HCT116 (cell line): Measurements from ENCODE around the gene ACADS. TPM values are rescaled to one million over a fixed set of nuclear protein-coding genes. Genes with fewer than 3 reads are reported as not detected.

ENCODE experiments used
- ATAC-seq: fragments of 200-7000 bp; cut with Tn5 transposase; 2 replicates; pipeline ENCODE4 v1.9.1; 2020; ENCODE audit warnings: mild to moderate bottlenecking, moderate library complexity
- BruUV-seq: library from RNA; stranded (reverse); fragments of 400-500 nt; replicated peaks from 2 replicates; lab custom pipeline; 2021; lab: Mats Ljungman, UMichigan
- CTCF ChIA-PET: fragments of 300-600 bp; sonication (Branson Sonifier 250); formaldehyde crosslinking; loops from one replicate; lab custom pipeline; 2021; ENCODE audit warnings: antibody characterized with exemption; lab: Charles Lee
- POLR2A ChIA-PET: fragments of 300-600, 350-600 bp; sonication (Branson Sonifier 250); formaldehyde crosslinking; loops from one replicate; lab custom pipeline; 2021; ENCODE audit warnings: antibody characterized with exemption; lab: Charles Lee
- RAD21 ChIA-PET, 2 experiments: fragments of 300-600 bp; sonication (Branson Sonifier 250); formaldehyde crosslinking; loops; one replicate each; lab custom pipeline; 2023; ENCODE audit warnings: low total read pairs in 2 of 2; ENCODE audit not compliant: uncharacterized antibody in 2 of 2, unreplicated experiment in 2 of 2, low non-redundant PET in 1 of 2; lab: Charles Lee
- DNase-seq: peaks from one replicate; pipeline ENCODE4 v3.0.0-alpha.2; 2010; ENCODE audit warnings: low read depth, low spot score
- H2AFZ ChIP-seq: fragments of 200-600 bp; shearing (Covaris generic), sonication (generic); 2 replicates; pipeline ENCODE4 v1.6.1; 2017; ENCODE audit warnings: low read depth, mixed run types, mixed read lengths, antibody characterized with exemption, low read length; ENCODE audit not compliant: poor library complexity, severe bottlenecking
- H3K27ac ChIP-seq: 2 replicates; pipeline ENCODE4 v1.5.1; 2012; ENCODE audit warnings: low read depth, low read length
- H3K27me3 ChIP-seq: fragments of 200-600 bp; sonication (generic); 2 replicates; pipeline ENCODE4 v1.6.1; 2016; ENCODE audit warnings: mixed run types, low read length, mixed read lengths; ENCODE audit not compliant: insufficient read depth
- H3K36me3 ChIP-seq, 2 experiments: fragments of 200-500 bp in 1 of 2; fragments of 200-600 bp in 1 of 2; sonication (Bioruptor generic) in 1 of 2; sonication (generic) in 1 of 2; 2 replicates each; pipeline versions ENCODE4 v1.5.1 to v1.6.1; 2014 to 2016; ENCODE audit warnings: low read length in 2 of 2, inconsistent platforms in 1 of 2, mixed read lengths in 1 of 2, mixed run types in 1 of 2; ENCODE audit not compliant: insufficient read depth in 2 of 2, control insufficient read depth in 1 of 2
- H3K4me1 ChIP-seq, 2 experiments: fragments of 200-600 bp in 1 of 2; sonication (generic) in 1 of 2; 2 replicates each; pipeline versions ENCODE4 v1.5.1 to v1.6.1; 2012 to 2017; ENCODE audit warnings: low read length in 2 of 2, inconsistent platforms in 1 of 2, mild to moderate bottlenecking in 1 of 2, mixed read lengths in 1 of 2, mixed run types in 1 of 2, moderate library complexity in 1 of 2; ENCODE audit not compliant: insufficient read depth in 2 of 2, control insufficient read depth in 1 of 2
- H3K4me2 ChIP-seq: fragments of 200-600 bp; sonication (generic); 2 replicates; pipeline ENCODE4 v1.6.1; 2017; ENCODE audit warnings: mixed run types, low read length, mixed read lengths
- H3K4me3 ChIP-seq, 2 experiments: fragments of 200-600 bp in 1 of 2; sonication (generic) in 1 of 2; replicated peaks in 1 of 2; 2 replicates each; pipeline ENCODE4 v1.5.1; 2011 to 2016; ENCODE audit warnings: low read length in 2 of 2, control low read depth in 1 of 2, low read depth in 1 of 2, mild to moderate bottlenecking in 1 of 2, mixed read lengths in 1 of 2, mixed run types in 1 of 2
- H3K79me2 ChIP-seq: fragments of 200-600 bp; sonication (generic); 2 replicates; pipeline ENCODE4 v1.6.1; 2017; ENCODE audit warnings: mild to moderate bottlenecking, mixed run types, low read length, moderate library complexity, mixed read lengths; ENCODE audit not compliant: insufficient read depth
- H3K9ac ChIP-seq: fragments of 200-600 bp; sonication (generic); 2 replicates; pipeline ENCODE4 v1.6.1; 2016; ENCODE audit warnings: low read length, mixed read lengths
- H3K9me2 ChIP-seq: fragments of 200-600 bp; sonication (generic), shearing (Covaris generic); 2 replicates; pipeline ENCODE4 v1.6.1; 2017; ENCODE audit warnings: mixed run types, mild to moderate bottlenecking, moderate library complexity; ENCODE audit not compliant: insufficient read depth
- H3K9me3 ChIP-seq, 2 experiments: fragments of 200-500 bp in 1 of 2; fragments of 200-600 bp in 1 of 2; sonication (Bioruptor generic) in 1 of 2; sonication (generic) in 1 of 2; 2 replicates each; pipeline ENCODE4 v1.6.1; 2014 to 2017; ENCODE audit warnings: low read length in 2 of 2, mixed read lengths in 2 of 2, inconsistent platforms in 1 of 2, low read depth in 1 of 2, mild to moderate bottlenecking in 1 of 2, mixed run types in 1 of 2, moderate library complexity in 1 of 2; ENCODE audit not compliant: control insufficient read depth in 1 of 2, insufficient read depth in 1 of 2
- H4K20me1 ChIP-seq: fragments of 200-600 bp; sonication (generic), shearing (Covaris generic); 2 replicates; pipeline ENCODE4 v1.6.1; 2017; ENCODE audit warnings: mixed run types, mild to moderate bottlenecking, moderate library complexity; ENCODE audit not compliant: insufficient read depth
- CBX3 ChIP-seq: IDR thresholded peaks from 2 replicates; pipeline ENCODE4 v1.6.1; 2012; ENCODE audit warnings: low read depth
- CEBPB ChIP-seq: IDR thresholded peaks from 2 replicates; pipeline ENCODE4 v1.6.1; 2012; ENCODE audit warnings: low read depth
- EGR1 ChIP-seq: IDR thresholded peaks from 2 replicates; pipeline ENCODE4 v1.6.1; 2012; ENCODE audit warnings: low read depth
- ELF1 ChIP-seq: IDR thresholded peaks from 2 replicates; pipeline ENCODE4 v1.6.1; 2012; ENCODE audit warnings: low read depth, borderline replicate concordance
- EZH2 ChIP-seq: fragments of 200-600 bp; sonication (generic); IDR thresholded peaks from 2 replicates; pipeline ENCODE4 v1.6.1; 2017; ENCODE audit warnings: antibody characterized with exemption, mixed run types
- EZH2phosphoT487 ChIP-seq: fragments of 200-600 bp; IDR thresholded peaks from 2 replicates; pipeline ENCODE4 v1.6.1; 2018; ENCODE audit warnings: antibody characterized with exemption, borderline replicate concordance
- JUND ChIP-seq: IDR thresholded peaks from 2 replicates; pipeline ENCODE4 v1.6.1; 2012
- MAX ChIP-seq: IDR thresholded peaks from 2 replicates; pipeline ENCODE4 v1.6.1; 2012
- POLR2A ChIP-seq: IDR thresholded peaks from 2 replicates; pipeline ENCODE4 v1.7.0; 2011; ENCODE audit warnings: borderline replicate concordance; ENCODE audit not compliant: insufficient read depth, insufficient read length; ENCODE audit errors: extremely low read depth
- POLR2AphosphoS5 ChIP-seq: IDR thresholded peaks from 2 replicates; pipeline ENCODE4 v1.6.1; 2011; ENCODE audit warnings: mild to moderate bottlenecking, low read depth, low read length, moderate library complexity
- REST ChIP-seq: IDR thresholded peaks from 2 replicates; pipeline ENCODE4 v1.6.1; 2012; ENCODE audit warnings: low read depth
- SIN3A ChIP-seq: IDR thresholded peaks from 2 replicates; pipeline ENCODE4 v1.6.1; 2012; ENCODE audit warnings: low read depth
- SP1 ChIP-seq: IDR thresholded peaks from 2 replicates; pipeline ENCODE4 v1.6.1; 2012; ENCODE audit warnings: low read depth
- ZBTB33 ChIP-seq: IDR thresholded peaks from 2 replicates; pipeline ENCODE4 v1.6.1; 2011; ENCODE audit warnings: mild to moderate bottlenecking, low read length, moderate library complexity; ENCODE audit not compliant: insufficient replicate concordance; ENCODE audit errors: extremely low read depth
- ZNF274 ChIP-seq: fragments of 200-500 bp; sonication (Bioruptor generic); IDR thresholded peaks from 2 replicates; pipeline ENCODE4 v1.6.1; 2014; ENCODE audit warnings: mild to moderate bottlenecking, low read depth, low read length, inconsistent platforms
- intact Hi-C: fragments of 100-400 bp; cut with micrococcal nuclease; formaldehyde crosslinking; loops from 2 replicates; pipeline ENCODE4 v1.10.0; 2022
- total RNA-seq: library from RNA; stranded (reverse); gene quantifications from one replicate; pipeline ENCODE4 v1.2.1, GENCODE V29; 2021; ENCODE audit not compliant: unreplicated experiment

ACADS gene
- total RNA-seq, 1 experiment from 2014 or later: 21.4 TPM

- no peak for TF ChIP-seq REST
- TF ChIP-seq EZH2phosphoT487: no peak
- no peak for TF ChIP-seq POLR2AphosphoS5
- TF ChIP-seq POLR2A: no peak
- TF ChIP-seq EGR1: no peak
- TF ChIP-seq ELF1: no peak
- no peak for TF ChIP-seq ZBTB33
- no peak for TF ChIP-seq CBX3
These were observed 22.2 kb upstream of the ACADS start (continued) for GRCh38 chr12:120703311-120703942.

- Histone ChIP-seq H3K27ac (no peak overlapping the region), H4K20me1 (no peaks in the 10 kb centered on the region), H3K9me2 (no peaks in the 10 kb centered on the region), H3K4me1 (peaks cover 6% of the 10 kb centered on the region in 2 experiments; a peak in 3 of 4 replicates), H3K9me3 (no peaks in the 10 kb centered on the region), H3K27me3 (no peaks in the 10 kb centered on the region), H3K36me3 (peaks cover 5 to 25% of the 10 kb centered on the region in 2 experiments; a peak in 3 of 4 replicates), H3K9ac (no peak overlapping the region), H3K4me2 (no peak overlapping the region), H2AFZ (no peak overlapping the region), H3K79me2 (peaks cover 1% of the 10 kb centered on the region; the same call in 1 of the 2 replicates), H3K4me3 (no peak overlapping the region)
- RAD21 ChIA-PET: interaction anchor here in 1 of 2 experiments (0.7 kb wide), 1 partner anchor 18 kb away, joined by 3 read pairs; no protein-coding TSS in a partner anchor
- POLR2A ChIA-PET: no interaction called here
- ATAC-seq (no peak), DNase-seq (no peak)
- no TSS peak for BruUV-seq
- CTCF ChIA-PET: no interaction called here
- TF ChIP-seq SP1 (no peak), POLR2A (no peak), SIN3A (no peak), MAX (no peak), JUND (no peak), CEBPB (no peak), ZNF274 (no peak), EZH2 (no peak)
- intact Hi-C loops: no loop called here
These were observed 20.0 kb upstream of the ACADS start for GRCh38 chr12:120705618-120706017.
